Ishikawa (cell line): ENCODE measurements around the gene SERPINB10.

Experiments
- CEBPB ChIP-seq: IDR thresholded peaks from 2 replicates; pipeline ENCODE4 v1.6.1; 2012
- CREB1 ChIP-seq: IDR thresholded peaks from 2 replicates; pipeline ENCODE4 v1.6.1; 2012; ENCODE audit warnings: low read depth
- EGR1 ChIP-seq: IDR thresholded peaks from 2 replicates; pipeline ENCODE4 v1.6.1; 2012
- EP300 ChIP-seq: IDR thresholded peaks from 2 replicates; pipeline ENCODE4 v1.6.1; 2012; ENCODE audit warnings: borderline replicate concordance
- FOXM1 ChIP-seq: IDR thresholded peaks from 2 replicates; pipeline ENCODE4 v1.6.1; 2012; ENCODE audit warnings: low read depth, borderline replicate concordance
- MAX ChIP-seq: IDR thresholded peaks from 2 replicates; pipeline ENCODE4 v1.6.1; 2012
- NFIC ChIP-seq: IDR thresholded peaks from 2 replicates; pipeline ENCODE4 v1.6.1; 2012
- RAD21 ChIP-seq: IDR thresholded peaks from 2 replicates; pipeline ENCODE4 v1.6.1; 2012; ENCODE audit warnings: low read depth
- REST ChIP-seq: IDR thresholded peaks from 2 replicates; pipeline ENCODE4 v1.6.1; 2012; ENCODE audit warnings: low read depth, mild to moderate bottlenecking
- TAF1 ChIP-seq: IDR thresholded peaks from 2 replicates; pipeline ENCODE4 v1.6.1; 2012; ENCODE audit warnings: low read depth, mild to moderate bottlenecking
- TCF12 ChIP-seq: IDR thresholded peaks from 2 replicates; pipeline ENCODE4 v1.6.1; 2012; ENCODE audit warnings: low read depth
- TEAD4 ChIP-seq: IDR thresholded peaks from 2 replicates; pipeline ENCODE4 v1.6.1; 2012
- USF1 ChIP-seq: IDR thresholded peaks from 2 replicates; pipeline ENCODE4 v1.6.1; 2012
- YY1 ChIP-seq: IDR thresholded peaks from 2 replicates; pipeline ENCODE4 v1.6.1; 2012; ENCODE audit warnings: low read depth
- ZBTB7A ChIP-seq: IDR thresholded peaks from 2 replicates; pipeline ENCODE4 v1.6.1; 2012; ENCODE audit warnings: low read depth

SERPINB10 gene

GRCh38 chr18:63980896-63981460, 73.2 kb downstream of the SERPINB10 start:
- TF ChIP-seq EGR1, result no peak
- TF ChIP-seq FOXM1, result no peak
- TF ChIP-seq MAX, result no peak
- TF ChIP-seq CREB1, result no peak
- TF ChIP-seq TAF1, result no peak
- TF ChIP-seq RAD21, result no peak
- TF ChIP-seq CEBPB, result no peak
- no peak for TF ChIP-seq YY1
- TF ChIP-seq TEAD4, result no peak
- TF ChIP-seq ZBTB7A, result no peak
- TF ChIP-seq EP300, result no peak
- no peak for TF ChIP-seq TCF12
- no peak for TF ChIP-seq REST
- TF ChIP-seq USF1, result no peak
- no peak for TF ChIP-seq NFIC

GRCh38 chr18:63981719-63982118, 74.0 kb downstream of the SERPINB10 start:
- TF ChIP-seq ZBTB7A (no peak), YY1 (no peak), FOXM1 (no peak), USF1 (no peak)

- no peak for TF ChIP-seq TAF1
- TF ChIP-seq FOXM1, result no peak
- no peak for TF ChIP-seq MAX
- TF ChIP-seq EGR1, result no peak
- no peak for TF ChIP-seq YY1
- no peak for TF ChIP-seq NFIC
- no peak for TF ChIP-seq TEAD4
- TF ChIP-seq USF1, result no peak
- no peak for TF ChIP-seq EP300
- no peak for TF ChIP-seq ZBTB7A
- no peak for TF ChIP-seq CREB1
- no peak for TF ChIP-seq CEBPB
- TF ChIP-seq TCF12, result no peak
- no peak for TF ChIP-seq REST
- TF ChIP-seq RAD21, result no peak
Measured at GRCh38 chr18:63982361-63982760, 74.6 kb downstream of the SERPINB10 start.
